ENCODE results near the gene GYG1. TPM values are rescaled to one million over a fixed set of nuclear protein-coding genes. Genes with fewer than 3 reads are reported as not detected.

Gene GYG1
- total RNA-seq, 2 experiments from 2014 or later: 21.0 to 22.3 TPM

- Mint-ChIP-seq H3K4me1 (ENCODE audit: low read depth) (no peaks in the 10 kb centered on the region), H3K9me3 (no peaks in the 10 kb centered on the region), H3K36me3 (ENCODE audit: low read depth) (peaks cover 77% of the 10 kb centered on the region), H3K4me3 (no peak overlapping the region), H3K27me3 (no peaks in the 10 kb centered on the region), H3K27ac (no peak overlapping the region)
- Histone ChIP-seq H3K4me3 (ENCODE audit: low read length) (no peak overlapping the region), H3K36me3 (ENCODE audit: insufficient read depth, low read length) (peaks cover 14% of the 10 kb centered on the region), H3K9me3 (ENCODE audit: control insufficient read depth in 1 of 2, insufficient read depth in 1 of 2, low read length in 2 of 2) (no peaks in the 10 kb centered on the region), H3K27ac (ENCODE audit: low read depth in 1 of 2, low read length in 2 of 2) (no peak overlapping the region), H3K4me1 (ENCODE audit: insufficient read depth, low read length) (no peaks in the 10 kb centered on the region), H3K27me3 (ENCODE audit: control insufficient read depth in 1 of 2, insufficient read depth in 2 of 2, low read length in 2 of 2) (no peaks in the 10 kb centered on the region)
- TF ChIP-seq, protein P1, sequence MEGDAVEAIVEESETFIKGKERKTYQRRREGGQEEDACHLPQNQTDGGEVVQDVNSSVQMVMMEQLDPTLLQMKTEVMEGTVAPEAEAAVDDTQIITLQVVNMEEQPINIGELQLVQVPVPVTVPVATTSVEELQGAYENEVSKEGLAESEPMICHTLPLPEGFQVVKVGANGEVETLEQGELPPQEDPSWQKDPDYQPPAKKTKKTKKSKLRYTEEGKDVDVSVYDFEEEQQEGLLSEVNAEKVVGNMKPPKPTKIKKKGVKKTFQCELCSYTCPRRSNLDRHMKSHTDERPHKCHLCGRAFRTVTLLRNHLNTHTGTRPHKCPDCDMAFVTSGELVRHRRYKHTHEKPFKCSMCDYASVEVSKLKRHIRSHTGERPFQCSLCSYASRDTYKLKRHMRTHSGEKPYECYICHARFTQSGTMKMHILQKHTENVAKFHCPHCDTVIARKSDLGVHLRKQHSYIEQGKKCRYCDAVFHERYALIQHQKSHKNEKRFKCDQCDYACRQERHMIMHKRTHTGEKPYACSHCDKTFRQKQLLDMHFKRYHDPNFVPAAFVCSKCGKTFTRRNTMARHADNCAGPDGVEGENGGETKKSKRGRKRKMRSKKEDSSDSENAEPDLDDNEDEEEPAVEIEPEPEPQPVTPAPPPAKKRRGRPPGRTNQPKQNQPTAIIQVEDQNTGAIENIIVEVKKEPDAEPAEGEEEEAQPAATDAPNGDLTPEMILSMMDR (IDR thresholded peaks at IDR 0.05): no peak
- intact Hi-C loops (cut with DNase I, micrococcal nuclease): no loop called here
- DNase-seq (no peak), ATAC-seq (ENCODE audit: poor library complexity) (no peak)
- CTCF ChIA-PET: no interaction called here
- POLR2A ChIA-PET: interaction anchor here (0.8 kb wide), 1 partner anchor 21 kb away, joined by 3 read pairs; no protein-coding TSS in a partner anchor
Measured at GRCh38 chr3:149067883-149068282, 76.5 kb downstream of the GYG1 start.

Other genes starting within 250 kb of the GYG1 start
- gene CPB1, start 163.7 kb upstream of the GYG1 start, total RNA-seq: not detected
- not detected for gene CPA3, start 126.2 kb upstream of the GYG1 start, total RNA-seq
- gene HLTF, start 95.0 kb downstream of the GYG1 start, total RNA-seq: 1 to 10 TPM; 3.3 to 3.6 TPM
- gene HPS3, start 138.1 kb downstream of the GYG1 start, total RNA-seq: 1 to 10 TPM; 5.5 TPM
- not detected for gene CP, start 230.3 kb downstream of the GYG1 start, total RNA-seq

Measured in CD4-positive, alpha-beta T cell (primary cell).